CD4-positive, alpha-beta T cell treated with Interleukin-1 beta for 1 hour (primary cell): Measurements from ENCODE around the gene BUD23.
A peak's percentile ranks its signal among the peaks of the same experiment; 100 is the strongest.

Experiments
- DNase-seq, 2 donors: peaks; one replicate each; pipeline ENCODE4 v3.0.0-alpha.2; 2020 to 2022

BUD23 gene

DNA sequence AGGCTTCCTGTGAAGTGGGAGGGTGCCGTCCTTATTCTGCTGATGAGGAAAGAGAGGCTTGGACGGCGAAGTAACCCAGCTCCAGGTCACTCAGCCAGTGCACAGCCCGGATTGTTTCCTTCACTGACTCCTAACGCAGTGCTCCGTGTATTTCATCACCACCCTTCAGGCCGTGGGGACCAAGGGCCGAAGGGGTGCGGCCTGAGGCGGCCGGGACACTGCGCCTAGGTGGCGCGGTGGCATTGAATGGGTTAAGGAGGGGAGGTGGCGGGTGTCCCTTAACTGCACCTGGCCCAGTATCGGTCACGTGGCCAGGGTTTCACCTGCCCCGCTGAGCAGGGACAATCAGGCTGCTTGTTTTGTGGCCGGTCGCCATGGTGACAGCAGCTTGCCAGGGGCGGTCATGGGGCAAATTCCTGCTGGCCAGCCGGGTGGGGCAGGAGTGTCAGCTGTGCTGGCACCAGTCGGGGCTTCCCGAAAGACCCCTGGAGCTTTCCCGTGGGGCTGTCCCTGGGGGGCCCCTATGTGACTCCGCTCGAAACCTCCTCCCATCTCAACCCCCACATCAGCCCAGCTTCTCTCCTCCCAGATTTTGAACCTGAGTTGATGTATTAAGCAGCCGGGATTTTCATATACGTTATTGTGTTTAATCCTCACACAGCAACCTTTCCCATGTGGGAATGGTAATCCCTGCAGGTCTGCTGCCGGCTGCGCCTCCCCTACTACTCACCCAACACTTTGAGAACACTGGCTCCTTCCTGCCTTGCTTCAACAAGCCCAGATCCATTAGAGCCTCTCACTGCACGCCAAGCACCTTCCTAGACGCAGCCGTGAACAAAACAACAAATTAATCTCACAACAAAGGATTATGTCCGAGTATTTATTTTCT is 59.6 kb downstream of the BUD23 start:
- peak in 1 of 2 donors; percentile 50 for DNase-seq

DNA sequence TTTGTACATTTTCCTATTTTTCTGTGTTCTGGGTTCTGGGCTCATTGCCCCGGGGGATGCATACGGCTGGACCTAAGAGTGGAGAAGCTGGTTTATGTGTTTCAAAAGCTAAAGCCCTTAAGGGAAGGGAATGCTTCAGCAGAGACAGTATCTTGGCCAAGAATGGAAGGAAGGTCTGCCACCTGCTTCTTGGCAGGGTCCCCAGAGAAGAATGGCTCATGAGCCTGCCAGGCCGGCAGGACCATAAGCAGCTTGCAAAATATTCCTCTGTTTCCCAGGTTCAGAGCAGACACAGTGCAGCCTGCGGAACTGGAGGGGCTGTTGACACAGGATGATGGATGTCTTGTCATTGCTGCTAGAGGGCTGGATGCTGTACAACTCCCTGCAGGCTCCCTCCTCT is 63.0 kb downstream of the BUD23 start:
- no peak for DNase-seq
